ENCODE data around the gene GRIA3.

GRIA3 gene

GRCh38 chrX:123199338-123199737 is 15.3 kb downstream of the GRIA3 start:
- no peak for DNase-seq

- no peak for DNase-seq
These were observed 17.6 kb downstream of the GRIA3 start for GRCh38 chrX:123201720-123202119.

GRCh38 chrX:123202523-123202922 is 18.4 kb downstream of the GRIA3 start:
- DNase-seq: no peak

GRCh38 chrX:123203772-123204171 is 19.7 kb downstream of the GRIA3 start:
- DNase-seq: no peak

- peak in 1 of 2 experiments; percentile 72 for DNase-seq
These were observed 22.1 kb downstream of the GRIA3 start for GRCh38 chrX:123206176-123206575.

- DNase-seq: no peak
These were observed 26.2 kb downstream of the GRIA3 start for GRCh38 chrX:123210252-123210651.

GRCh38 chrX:123215397-123216089 is 31.5 kb downstream of the GRIA3 start:
- no peak for DNase-seq

- no peak for DNase-seq
These were observed 33.0 kb downstream of the GRIA3 start for GRCh38 chrX:123217077-123217476.

GRCh38 chrX:123217728-123218127 is 33.6 kb downstream of the GRIA3 start:
- DNase-seq: no peak

GRCh38 chrX:123219916-123220315 is 35.8 kb downstream of the GRIA3 start:
- no peak for DNase-seq

GRCh38 chrX:123222920-123223319 is 38.8 kb downstream of the GRIA3 start:
- no peak for DNase-seq

GRCh38 chrX:123223409-123223808 is 39.3 kb downstream of the GRIA3 start:
- no peak for DNase-seq

GRCh38 chrX:123223859-123224258 is 39.8 kb downstream of the GRIA3 start:
- DNase-seq: no peak

- no peak for DNase-seq
These were observed 46.7 kb downstream of the GRIA3 start for GRCh38 chrX:123230798-123231197.

- DNase-seq: no peak
These were observed 52.8 kb downstream of the GRIA3 start for GRCh38 chrX:123236859-123237258.

- DNase-seq: no peak
These were observed 53.2 kb downstream of the GRIA3 start for GRCh38 chrX:123237271-123237670.

GRCh38 chrX:123254457-123254856 is 70.4 kb downstream of the GRIA3 start:
- DNase-seq: no peak

GRCh38 chrX:123256378-123256777 is 72.3 kb downstream of the GRIA3 start:
- no peak for DNase-seq

GRCh38 chrX:123260920-123261418 is 76.9 kb downstream of the GRIA3 start:
- DNase-seq: peak in 1 of 2 experiments; percentile 31

GRCh38 chrX:123263270-123263669 is 79.2 kb downstream of the GRIA3 start:
- peak; percentile 65 to 66 for DNase-seq

- peak; percentile 69 to 84 for DNase-seq
These were observed 79.7 kb downstream of the GRIA3 start for GRCh38 chrX:123263747-123264146.

GRCh38 chrX:123267220-123267619 is 83.1 kb downstream of the GRIA3 start:
- DNase-seq: no peak

GRCh38 chrX:123271902-123272301 is 87.8 kb downstream of the GRIA3 start:
- DNase-seq: no peak

GRCh38 chrX:123272630-123273029 is 88.6 kb downstream of the GRIA3 start:
- DNase-seq: no peak

GRCh38 chrX:123274796-123275195 is 90.7 kb downstream of the GRIA3 start:
- no peak for DNase-seq
